Heart left ventricle (tissue), 16 donors: Measurements from ENCODE around the gene CACNA2D3. TPM values are rescaled to one million over a fixed set of nuclear protein-coding genes. Genes with fewer than 3 reads are reported as not detected.

Experiments used
- ATAC-seq, 4 donors: fragments of 200-7000 bp; cut with Tn5 transposase; one replicate each; pipeline ENCODE4 v1.9.1; 2020 to 2022; ENCODE audit warnings: moderate library complexity in 4 of 4, mild to moderate bottlenecking in 3 of 4, moderate number of reproducible peaks in 1 of 4
- DNase-seq, 5 donors: peaks; one replicate each; pipeline ENCODE4 v3.0.0-alpha.2; 2020
- H3K27ac ChIP-seq, 12 donors: fragments of 200-600 bp; sonication (generic) in 4 of 12; one replicate each; pipeline versions ENCODE4 v1.5.0 to v1.8.0; 2016 to 2022; ENCODE audit warnings: mild to moderate bottlenecking in 2 of 12
- H3K27me3 ChIP-seq, 9 donors: fragments of 200-600 bp; sonication (generic) in 2 of 9; one replicate each; pipeline versions ENCODE4 v1.5.1 to v1.8.0; 2016 to 2022; ENCODE audit warnings: mild to moderate bottlenecking in 3 of 9
- H3K36me3 ChIP-seq, 9 donors: fragments of 200-600 bp; sonication (generic) in 2 of 9; one replicate each; pipeline versions ENCODE4 v1.5.0 to v1.8.0; 2018 to 2022; ENCODE audit warnings: mild to moderate bottlenecking in 2 of 9
- H3K4me1 ChIP-seq, 12 donors: fragments of 200-600 bp; sonication (generic) in 4 of 12; one replicate each; pipeline versions ENCODE4 v1.5.0 to v1.8.0; 2016 to 2022; ENCODE audit warnings: mild to moderate bottlenecking in 3 of 12
- H3K4me3 ChIP-seq, 12 donors: fragments of 200-600 bp; sonication (generic) in 4 of 12; one replicate each; pipeline versions ENCODE4 v1.5.0 to v1.8.0; 2017 to 2022; ENCODE audit warnings: mild to moderate bottlenecking in 9 of 12, moderate library complexity in 4 of 12
- H3K9me3 ChIP-seq, 12 donors: fragments of 200-600 bp; sonication (generic) in 4 of 12; one replicate each; pipeline versions ENCODE4 v1.5.0 to v1.8.0; 2016 to 2022; ENCODE audit warnings: mild to moderate bottlenecking in 1 of 12
- POLR2A ChIP-seq, 2 donors: fragments of 450-650 bp; IDR thresholded peaks; one replicate each; pipeline ENCODE4 v1.6.1; 2017; ENCODE audit warnings: antibody characterized with exemption in 2 of 2, mild to moderate bottlenecking in 2 of 2, moderate library complexity in 2 of 2
- WGBS, 4 donors: extraction: QIAGEN DNeasy Blood & Tissue Kit in 2 of 4; methylation state at CpG; one replicate each; pipeline versions ENCODE4 v1.1.5 to v1.1.7; 2013 to 2018; 5-methylcytosine and 5-hydroxymethylcytosine counted together
- intact Hi-C, 10 donors: fragments of 100-400 bp; cut with DNase I; formaldehyde crosslinking; loops; one replicate each; pipeline versions ENCODE4 v1.11.1 to v1.14.2; 2022
- polyA plus RNA-seq, 2 donors: library from polyadenylated mRNA; stranded (reverse); fragments of 200-250 nt; gene quantifications; one replicate each; pipeline ENCODE4 v1.2.3, GENCODE V29; 2013
- total RNA-seq, 9 donors: library from RNA; depleted of rRNA in 2 of 9; stranded (reverse); fragments of >200 nt in 2 of 9; fragmentation: NEBNext Ultra II Directional in 3 of 9; extraction: Animal tissue kit (Norgen Biotek cat#: 25700) in 3 of 9; gene quantifications; one replicate each; pipeline versions ENCODE4 v1.1.0 to v1.2.4, GENCODE V29; 2016 to 2023
- TF ChIP-seq, protein P1 (sequence below), 12 donors: fragments of 200-600 bp; sonication (generic) in 4 of 12; IDR thresholded peaks; one replicate each; pipeline versions ENCODE4 v1.5.0 to v1.8.0; 2018 to 2022; ENCODE audit warnings: antibody characterized with exemption in 12 of 12, mild to moderate bottlenecking in 5 of 12
- donor health status: ischemic (EF 13 %, LVEDD 7.1; RV severe dilation, severe dysfunction).
- donor health status: healthy with polysubstance abuse.
- donor health status: DM: no; HTN: yes; CAD: no.
- donor health status: DM: no; HTN: no; CAD: no.
- donor health status: ischemic (EF 25% LVEDD 6.9; RV normal size, moderate dysfunction).
- donor health status: ischemic (EF 25% LVEDD 5.7; RV mildly dilated, moderate dysfunction).
- donor health status: healthy.
- donor health status: DM: yes; HTN: yes; CAD: no.
- donor health status: ischemic (EF 35%, LVEDD 5.7; RV mildly dilated, moderate dysfunction).
- donor health status: nonischemic (EF 11% LVEDD 7.7; RV severe dilation, severe dysfunction).
- donor health status: DM: yes; HTN: yes; CAD: no.
- donor health status: PGD.
- donor health status: ischemic (EF 29% LVEDD 5.4; RV normal size, mild dysfunction).
- donor health status: nonischemic (EF 23%, LVEDD 6.1; RV moderate dilation, normal function).

The CACNA2D3 gene
- total and polyA plus RNA-seq, 11 donors = 0.17 to 25.1 (median 12.8) TPM

DNA sequence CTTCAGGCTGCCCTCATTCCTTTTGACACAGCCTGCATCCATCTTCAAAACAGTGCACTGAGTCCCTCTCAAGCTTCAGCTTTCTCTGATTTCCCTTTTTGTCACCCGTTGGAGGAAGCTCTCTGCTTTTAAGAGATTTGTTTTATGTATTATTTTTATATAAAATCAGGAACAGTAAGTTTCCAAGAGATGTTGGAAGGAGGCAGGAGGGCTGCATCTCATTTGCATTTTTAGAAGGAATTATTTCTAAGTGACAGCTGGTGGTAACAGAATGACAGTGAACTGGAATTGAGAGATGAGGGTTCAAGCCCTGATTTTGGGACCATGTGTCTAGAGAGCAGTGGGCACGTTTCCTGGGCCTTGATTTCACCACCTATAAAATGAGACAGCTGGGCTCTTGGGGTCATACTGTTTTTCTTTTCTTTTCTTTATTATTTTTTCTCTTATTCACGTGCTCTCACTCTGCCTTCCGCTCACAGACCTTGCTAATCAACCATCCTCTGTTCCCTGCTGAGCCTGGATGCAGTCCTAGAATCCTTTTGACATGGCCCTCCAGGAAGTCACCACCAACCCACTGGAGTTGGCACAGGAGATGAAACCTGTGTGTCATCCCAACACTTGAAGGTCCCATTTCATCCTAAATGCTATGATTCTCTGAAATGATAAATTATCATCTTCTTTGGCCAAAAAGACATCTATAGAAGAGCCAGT lies 148.6 kb downstream of the CACNA2D3 start:
- no peak overlapping the region for H3K27ac ChIP-seq
- no peaks in the 10 kb centered on the region for H3K4me1 ChIP-seq
- TF ChIP-seq, protein P1, sequence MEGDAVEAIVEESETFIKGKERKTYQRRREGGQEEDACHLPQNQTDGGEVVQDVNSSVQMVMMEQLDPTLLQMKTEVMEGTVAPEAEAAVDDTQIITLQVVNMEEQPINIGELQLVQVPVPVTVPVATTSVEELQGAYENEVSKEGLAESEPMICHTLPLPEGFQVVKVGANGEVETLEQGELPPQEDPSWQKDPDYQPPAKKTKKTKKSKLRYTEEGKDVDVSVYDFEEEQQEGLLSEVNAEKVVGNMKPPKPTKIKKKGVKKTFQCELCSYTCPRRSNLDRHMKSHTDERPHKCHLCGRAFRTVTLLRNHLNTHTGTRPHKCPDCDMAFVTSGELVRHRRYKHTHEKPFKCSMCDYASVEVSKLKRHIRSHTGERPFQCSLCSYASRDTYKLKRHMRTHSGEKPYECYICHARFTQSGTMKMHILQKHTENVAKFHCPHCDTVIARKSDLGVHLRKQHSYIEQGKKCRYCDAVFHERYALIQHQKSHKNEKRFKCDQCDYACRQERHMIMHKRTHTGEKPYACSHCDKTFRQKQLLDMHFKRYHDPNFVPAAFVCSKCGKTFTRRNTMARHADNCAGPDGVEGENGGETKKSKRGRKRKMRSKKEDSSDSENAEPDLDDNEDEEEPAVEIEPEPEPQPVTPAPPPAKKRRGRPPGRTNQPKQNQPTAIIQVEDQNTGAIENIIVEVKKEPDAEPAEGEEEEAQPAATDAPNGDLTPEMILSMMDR (IDR thresholded peaks at IDR 0.05) = no peak
- no peak for TF ChIP-seq POLR2A (IDR thresholded peaks at IDR 0.05)
- ATAC-seq = no peak
- intact Hi-C loops = no loop called here
- WGBS, 4 donors = 30 to 48% (median 40%) methylated on average over 3 to 4 of the region's 4 CpGs
- no peaks in the 10 kb centered on the region for H3K9me3 ChIP-seq
- H3K27me3 ChIP-seq = no peaks in the 10 kb centered on the region
- no peaks in the 10 kb centered on the region for H3K36me3 ChIP-seq
- DNase-seq = no peak
- H3K4me3 ChIP-seq = no peak overlapping the region

DNA sequence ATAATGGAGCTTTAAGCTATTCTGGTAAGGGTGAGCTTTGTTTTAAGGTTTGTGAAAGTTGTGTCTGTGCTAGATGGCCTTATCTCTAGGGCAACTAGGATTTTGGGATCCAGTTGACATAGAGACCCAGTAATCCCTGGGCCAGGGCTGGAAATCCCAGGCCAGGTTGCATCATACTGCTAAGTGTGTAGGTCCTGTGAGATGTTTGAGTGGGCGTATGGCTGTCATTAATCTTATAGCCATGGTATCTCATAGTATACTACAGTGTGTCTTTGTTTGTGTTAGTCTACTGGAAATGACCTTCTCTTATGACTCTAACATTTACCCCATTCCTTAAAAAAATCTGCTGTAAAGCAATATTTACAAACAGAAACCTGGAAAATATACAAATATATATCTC lies 151.4 kb downstream of the CACNA2D3 start:
- no peak for TF ChIP-seq POLR2A (IDR thresholded peaks at IDR 0.05)
- TF ChIP-seq, protein P1 (IDR thresholded peaks at IDR 0.05) = no peak
- Histone ChIP-seq H3K36me3 (no peaks in the 10 kb centered on the region), H3K9me3 (peaks cover 0 to 15% (median 0%) of the 10 kb centered on the region in 12 donors), H3K4me3 (no peak overlapping the region), H3K27me3 (no peaks in the 10 kb centered on the region), H3K27ac (no peak overlapping the region), H3K4me1 (no peaks in the 10 kb centered on the region)
- ATAC-seq (no peak), DNase-seq (no peak)
- intact Hi-C loops = no loop called here
- 67 to 100% (median 74%) methylated on average over 1 of the region's 1 CpG for WGBS, 4 donors

DNA sequence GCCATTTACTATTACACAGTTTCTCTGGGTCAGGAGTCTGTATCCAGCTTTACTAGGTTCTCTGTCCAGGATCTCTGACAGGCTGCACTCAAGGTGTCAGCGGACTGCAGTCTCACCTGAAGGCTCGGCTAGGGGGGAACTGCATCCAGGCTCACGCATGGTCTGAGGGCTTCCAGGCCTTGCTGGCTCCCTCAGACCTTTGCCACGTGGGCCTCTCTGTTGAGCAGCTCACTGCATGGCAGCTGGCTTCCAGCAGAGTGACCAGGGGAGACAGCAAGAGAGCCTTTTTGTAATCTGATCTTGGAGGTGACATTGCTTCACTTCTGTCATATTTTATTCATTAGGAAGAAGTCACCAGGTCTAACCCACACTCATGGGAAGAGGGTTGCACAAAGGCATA lies 152.3 kb downstream of the CACNA2D3 start:
- no peak for TF ChIP-seq POLR2A (IDR thresholded peaks at IDR 0.05)
- TF ChIP-seq, protein P1 (IDR thresholded peaks at IDR 0.05) = no peak
- intact Hi-C loops = no loop called here
- Histone ChIP-seq H3K27me3 (no peaks in the 10 kb centered on the region), H3K9me3 (peaks cover 0 to 15% (median 0%) of the 10 kb centered on the region in 12 donors), H3K4me1 (no peaks in the 10 kb centered on the region), H3K4me3 (no peak overlapping the region), H3K27ac (no peak overlapping the region), H3K36me3 (no peaks in the 10 kb centered on the region)
- ATAC-seq = no peak
- DNase-seq = no peak
- 60 to 96% (median 70%) methylated on average over 2 to 4 of the region's 4 CpGs for WGBS, 4 donors

DNA sequence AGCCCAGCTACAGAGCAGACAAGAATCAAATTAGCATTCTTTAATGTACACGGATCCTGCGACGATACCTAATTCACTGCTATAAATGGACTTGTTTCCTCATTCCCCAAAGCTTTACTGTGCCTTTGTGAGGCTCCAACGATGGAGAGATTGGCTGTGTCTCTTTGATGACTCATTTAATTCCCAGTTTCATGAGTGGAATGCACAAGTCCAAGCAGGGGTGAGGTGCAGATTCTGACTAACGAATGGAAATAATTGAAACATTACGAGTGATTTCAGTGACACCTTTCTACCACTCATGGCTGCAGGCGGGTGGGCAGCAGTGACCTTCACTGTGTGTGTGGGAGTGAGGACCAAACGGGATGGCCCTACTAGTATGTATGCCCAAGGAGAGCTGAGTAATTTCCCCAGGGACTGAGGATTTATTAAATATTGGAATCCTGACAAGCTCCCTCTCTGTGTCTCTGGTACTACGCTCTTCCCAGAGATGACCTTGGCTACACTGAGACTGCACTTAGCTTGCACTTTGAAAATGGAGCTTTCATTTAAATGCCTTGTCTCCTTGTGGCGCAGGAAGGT lies 156.7 kb downstream of the CACNA2D3 start:
- H3K36me3 ChIP-seq = no peaks in the 10 kb centered on the region
- H3K4me3 ChIP-seq = no peak overlapping the region
- peaks cover 0 to 15% (median 0%) of the 10 kb centered on the region in 12 donors for H3K9me3 ChIP-seq
- WGBS, 4 donors = 78 to 85% (median 81%) methylated on average over 10 of the region's 10 CpGs
- no peak for TF ChIP-seq POLR2A (IDR thresholded peaks at IDR 0.05)
- TF ChIP-seq, protein P1 (IDR thresholded peaks at IDR 0.05) = no peak
- H3K4me1 ChIP-seq = peaks cover 0 to 6% (median 0%) of the 10 kb centered on the region in 12 donors
- intact Hi-C loops = no loop called here
- DNase-seq = no peak
- H3K27ac ChIP-seq = no peak overlapping the region
- ATAC-seq = no peak
- H3K27me3 ChIP-seq = no peaks in the 10 kb centered on the region
